Head of caudate nucleus (tissue), 42 donors: Measurements from ENCODE around the gene FAM168B.

Experiments
- DNase-seq, 42 donors: peaks; one replicate each; pipeline versions ENCODE4 v3.0.0 to v3.0.0-alpha.2; 2020 to 2021; ENCODE audit warnings: mixed read lengths in 7 of 42
- intact Hi-C: fragments of 100-400 bp; cut with DNase I; formaldehyde crosslinking; loops from one replicate; pipeline ENCODE4 v1.15.0; 2022

The FAM168B gene

GRCh38 chr2:131063501-131064283 lies 29.6 kb downstream of the FAM168B start:
- peak in 1 of 42 donors; percentile 27 for DNase-seq
- intact Hi-C loops, result no loop called here

- intact Hi-C loops, result no loop called here
- DNase-seq, result peak in 40 of 42 donors; percentile 42 to 92 (median 78)
Observed at GRCh38 chr2:131058920-131059319, 34.3 kb downstream of the FAM168B start.

GRCh38 chr2:131058214-131058843 lies 34.9 kb downstream of the FAM168B start:
- intact Hi-C loops, result no loop called here
- DNase-seq, result peak in 1 of 42 donors; percentile 16

GRCh38 chr2:131056932-131057287 lies 36.4 kb downstream of the FAM168B start:
- DNase-seq, result peak in 3 of 42 donors; percentile 8 to 27 (median 9)
- intact Hi-C loops, result no loop called here

GRCh38 chr2:131056204-131056931 lies 36.9 kb downstream of the FAM168B start:
- intact Hi-C loops, result no loop called here
- peak in 19 of 42 donors; percentile 43 to 82 (median 63) for DNase-seq

GRCh38 chr2:131055169-131056065 lies 37.8 kb downstream of the FAM168B start:
- intact Hi-C loops, result no loop called here
- DNase-seq, result peak in 30 of 42 donors; percentile 48 to 89 (median 68)

- DNase-seq, result peak in 2 of 42 donors; percentile 0 to 1
- intact Hi-C loops, result no loop called here
Observed at GRCh38 chr2:131054488-131054887, 38.8 kb downstream of the FAM168B start.

GRCh38 chr2:131052741-131053263 lies 40.5 kb downstream of the FAM168B start:
- intact Hi-C loops, result no loop called here

GRCh38 chr2:131050896-131051295 lies 42.4 kb downstream of the FAM168B start:
- intact Hi-C loops, result no loop called here
- DNase-seq, result peak in 10 of 42 donors; percentile 37 to 71 (median 51)

More at GRCh38 chr2:131052741-131053263, 40.5 kb downstream of the FAM168B start:
- DNase-seq, result peak in 2 of 42 donors; percentile 4 to 28

- DNase-seq, result peak in 1 of 42 donors; percentile 0
- intact Hi-C loops, result no loop called here
Observed at GRCh38 chr2:131049150-131049718, 44.0 kb downstream of the FAM168B start.

- intact Hi-C loops, result no loop called here
- DNase-seq, result peak in 1 of 42 donors; percentile 41
Observed at GRCh38 chr2:131048641-131049040, 44.6 kb downstream of the FAM168B start.

- intact Hi-C loops, result no loop called here
- DNase-seq, result peak in 1 of 42 donors; percentile 42
Observed at GRCh38 chr2:131047920-131048560, 45.2 kb downstream of the FAM168B start.

- peak in 4 of 42 donors; percentile 15 to 48 (median 32) for DNase-seq
- intact Hi-C loops, result no loop called here
Observed at GRCh38 chr2:131046918-131047652, 46.2 kb downstream of the FAM168B start.

GRCh38 chr2:131046028-131046917 lies 47.0 kb downstream of the FAM168B start:
- DNase-seq, result peak in 3 of 42 donors; percentile 22 to 51 (median 47)
- intact Hi-C loops, result no loop called here

- DNase-seq, result peak in 3 of 42 donors; percentile 2 to 41 (median 32)
- intact Hi-C loops, result no loop called here
Observed at GRCh38 chr2:131045286-131046027, 47.8 kb downstream of the FAM168B start.
